NCI-H345 treated with DMSO at 0.1 percent for 48 hours (cell line): ENCODE measurements around the gene CD274.
"Not testable (repeated sequence)": the region's sequence is repeated elsewhere in the genome, so short reads cannot be mapped to it uniquely, and the experiment has no call there.

Experiments
- DNase-seq: peaks from one replicate; lab custom pipeline; 2025; ENCODE audit not compliant: unreplicated experiment; lab: John Stamatoyannopoulos, UW

The CD274 gene

DNA sequence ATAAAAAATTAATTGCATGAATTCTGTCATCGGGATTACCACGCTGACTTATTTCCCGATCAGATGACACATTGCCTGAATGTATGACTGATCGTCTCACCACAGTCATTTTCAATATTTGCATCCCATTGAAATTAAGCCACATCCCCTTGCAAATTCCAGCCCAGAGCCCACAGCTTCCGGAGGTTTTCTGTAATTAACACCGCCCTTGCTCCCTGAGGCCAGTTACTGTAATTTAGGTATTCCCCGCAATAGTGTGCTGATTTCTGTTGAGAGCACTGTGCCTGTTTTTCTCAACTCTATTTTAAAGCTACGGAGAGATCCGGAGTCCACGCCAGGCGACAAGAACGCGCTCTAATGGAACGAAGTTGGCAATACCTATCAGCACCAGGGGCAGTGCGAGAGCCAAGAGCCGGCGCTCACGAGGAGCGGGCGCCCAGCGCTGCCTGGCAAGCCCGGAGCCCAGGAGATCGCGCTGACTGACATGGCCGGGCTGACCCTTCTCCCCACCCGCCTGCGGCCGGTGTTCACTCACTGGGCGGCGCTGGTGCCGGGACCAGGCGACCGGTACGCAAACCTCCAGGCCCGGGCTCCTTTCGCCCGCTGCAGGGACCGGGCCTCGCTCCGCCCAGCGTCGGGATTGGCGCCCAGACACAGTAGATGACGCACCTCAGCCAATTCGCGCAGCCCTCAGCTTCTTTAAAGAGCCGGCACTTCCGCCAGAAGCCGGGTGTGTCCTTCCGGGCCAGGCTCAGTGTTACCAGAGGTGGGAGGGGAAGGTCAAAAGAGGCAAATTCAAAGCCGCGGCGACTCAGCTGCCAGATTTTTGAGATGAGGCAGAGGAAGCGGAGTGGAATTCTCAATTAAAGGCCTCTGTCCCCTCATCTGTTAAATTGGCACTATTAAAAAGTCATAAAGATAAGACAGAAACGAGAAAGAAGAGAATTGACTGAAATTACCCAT lies 12.8 kb upstream of the CD274 start, which contains the start of gene PLGRKT:
PLGRKT (minus strand) TSS at position 672 of the 963 bp plus-strand sequence. CDS start 5,948 bp downstream, outside the sequence.
- DNase-seq: peak; percentile 90

DNA sequence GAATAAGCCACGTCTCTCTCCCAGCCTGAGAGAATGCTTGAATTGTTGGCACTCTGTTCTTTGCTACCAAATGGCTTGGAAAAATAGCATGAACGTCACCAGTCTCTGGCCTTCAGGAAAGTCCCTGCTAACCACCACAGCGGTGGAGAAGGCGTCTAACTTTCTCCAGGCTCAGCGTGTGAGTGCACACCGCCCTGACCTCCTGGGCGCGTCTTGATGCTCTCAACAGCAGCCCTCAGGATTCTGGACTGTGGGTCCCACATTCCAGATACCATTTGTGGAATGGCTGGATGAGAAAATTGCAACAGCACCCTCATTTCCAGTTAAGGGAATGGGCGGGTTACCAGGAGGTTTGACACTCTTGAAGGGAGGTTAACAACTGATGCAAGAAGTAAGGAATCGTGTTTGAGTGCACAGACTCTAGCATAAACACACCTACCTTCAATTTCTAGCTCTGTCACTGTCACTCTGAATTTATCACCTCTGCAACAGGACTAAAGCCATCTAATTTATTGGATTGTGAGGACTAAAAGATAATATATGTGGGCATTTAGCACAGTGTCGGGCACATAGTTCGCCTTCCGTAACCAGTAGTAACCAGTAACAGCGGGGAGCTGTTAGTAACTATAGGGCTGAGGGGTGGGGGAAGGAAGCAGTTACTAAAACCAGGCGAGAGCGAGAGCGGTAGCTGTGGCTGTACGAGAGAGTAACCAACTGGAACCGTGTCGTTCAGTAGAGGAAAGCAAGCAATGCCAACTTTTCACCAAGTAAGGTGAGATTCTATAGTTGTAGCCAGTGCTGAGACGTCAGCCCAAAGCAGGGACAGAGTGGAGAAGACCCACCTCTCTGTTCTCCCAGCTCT lies 11.8 kb upstream of the CD274 start:
- no peak for DNase-seq

DNA sequence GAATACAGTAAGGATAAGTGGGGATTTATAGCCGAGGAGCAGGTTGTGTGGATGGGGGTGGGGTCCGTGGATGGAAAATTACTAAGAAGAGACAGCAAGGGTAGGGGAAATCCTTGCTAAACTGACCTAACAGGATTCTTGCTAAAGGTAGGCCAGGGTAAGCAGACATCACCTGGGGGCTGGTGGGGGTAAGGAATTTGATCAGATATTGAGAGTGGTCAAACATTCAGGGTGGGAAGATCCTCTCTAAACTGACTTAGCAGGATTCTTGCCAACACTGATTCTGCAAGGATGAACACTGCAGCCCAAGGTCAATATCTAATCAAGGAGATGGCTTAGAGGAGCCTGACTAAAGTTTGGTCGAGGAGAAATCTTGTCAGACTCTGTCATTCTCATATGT lies 9.9 kb upstream of the CD274 start:
- no peak for DNase-seq

DNA sequence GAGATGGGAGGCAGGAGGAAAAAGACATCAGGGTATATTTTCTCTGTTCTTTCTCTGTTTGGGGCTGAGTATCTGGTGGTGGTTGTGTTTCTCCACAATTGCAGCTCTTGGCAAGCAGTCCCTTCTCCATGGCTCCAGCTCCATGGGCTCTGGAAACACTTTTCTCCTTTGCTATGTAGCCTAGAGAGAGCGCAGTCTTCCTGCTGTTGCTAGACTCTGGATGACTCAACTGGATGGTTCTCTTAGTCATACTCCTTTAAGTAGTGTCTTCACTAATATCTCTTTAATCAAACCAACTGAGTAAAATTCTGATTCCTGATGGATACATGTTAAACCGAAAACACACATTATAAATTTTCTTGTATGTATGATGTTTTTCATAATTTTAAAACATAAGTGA lies 9.3 kb upstream of the CD274 start:
- no peak for DNase-seq

DNA sequence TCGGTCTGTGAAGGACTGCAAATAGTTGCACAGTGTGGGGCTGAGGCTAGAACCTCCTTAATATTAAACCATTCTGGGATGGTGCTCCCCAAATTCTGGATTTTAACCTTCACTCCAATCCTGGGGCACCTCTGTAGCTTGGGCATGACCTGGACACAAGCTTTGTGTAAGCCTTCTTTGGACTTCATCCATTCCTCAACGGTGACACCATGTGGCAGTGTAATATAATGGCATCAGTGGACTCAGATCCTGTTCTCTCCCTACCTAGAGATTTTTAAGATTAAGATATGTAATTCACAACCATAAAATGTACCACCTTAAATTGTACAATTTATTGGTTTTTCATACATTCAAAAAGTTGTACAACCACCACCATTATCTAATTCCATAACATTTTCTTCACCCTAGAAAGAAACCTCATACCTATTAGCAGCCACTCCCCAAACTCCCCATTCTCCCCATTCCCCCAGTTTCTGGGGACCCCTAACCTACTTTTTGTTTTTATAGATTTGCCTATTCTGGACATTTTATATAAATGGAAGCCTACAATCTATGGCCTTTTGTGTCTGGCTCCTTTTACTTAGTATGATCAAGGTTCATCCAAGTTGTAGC lies 7.8 kb upstream of the CD274 start:
- peak; percentile 10 for DNase-seq

DNA sequence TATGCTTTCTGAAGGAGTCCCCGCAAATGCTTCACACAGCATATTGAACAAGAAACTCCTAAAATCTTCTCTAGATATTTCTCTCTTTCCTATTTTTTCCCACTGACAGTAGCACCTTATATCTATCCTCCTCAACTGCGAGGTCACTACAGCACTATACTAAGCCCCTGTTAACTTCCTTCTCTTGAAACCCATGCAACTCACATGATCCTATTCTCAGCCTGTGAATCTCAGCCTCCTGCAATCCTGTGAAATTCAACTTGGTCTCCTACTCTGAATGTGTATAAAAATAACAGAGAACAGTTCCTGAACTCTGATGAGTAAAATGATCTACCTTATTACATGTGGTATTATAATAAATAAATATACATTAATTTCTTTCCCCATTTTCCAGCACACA lies 6.5 kb upstream of the CD274 start:
- no peak for DNase-seq

DNA sequence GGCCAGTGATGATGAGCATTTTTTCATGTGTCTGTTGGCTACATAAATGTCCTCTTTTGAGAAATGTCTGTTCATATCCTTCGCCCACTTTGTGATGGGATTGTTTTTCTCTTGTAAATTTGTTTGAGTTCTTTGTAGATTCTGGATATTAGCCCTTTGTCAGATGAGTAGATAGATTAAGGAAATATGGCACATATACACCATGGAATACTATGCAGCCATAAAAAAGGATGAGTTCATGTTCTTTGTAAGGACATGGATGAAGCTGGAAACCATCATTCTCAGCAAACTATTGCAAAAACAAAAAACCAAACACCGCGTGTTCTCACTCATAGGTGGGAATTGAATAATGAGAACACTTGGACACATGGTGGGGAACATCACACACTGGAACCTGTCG lies 5.2 kb upstream of the CD274 start:
- DNase-seq: not testable (repeated sequence)

DNA sequence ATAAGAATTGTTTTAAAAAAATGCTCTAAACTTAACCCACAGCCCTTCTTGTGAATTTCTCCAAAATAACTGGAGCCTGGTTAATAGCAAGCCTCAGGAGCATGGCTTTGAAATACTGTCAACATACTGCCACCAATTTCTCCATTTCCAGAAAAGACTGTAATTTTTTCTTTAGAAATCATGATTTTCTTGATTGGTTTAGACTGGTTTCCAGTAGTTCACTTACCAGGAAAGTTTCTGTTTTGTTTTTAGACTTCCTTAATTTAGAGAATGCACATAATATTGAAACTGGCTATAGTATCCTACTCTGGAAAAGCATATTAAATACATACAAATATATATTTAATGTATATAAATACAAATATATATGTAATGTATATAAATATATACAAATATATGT lies 4.5 kb upstream of the CD274 start:
- DNase-seq: no peak

DNA sequence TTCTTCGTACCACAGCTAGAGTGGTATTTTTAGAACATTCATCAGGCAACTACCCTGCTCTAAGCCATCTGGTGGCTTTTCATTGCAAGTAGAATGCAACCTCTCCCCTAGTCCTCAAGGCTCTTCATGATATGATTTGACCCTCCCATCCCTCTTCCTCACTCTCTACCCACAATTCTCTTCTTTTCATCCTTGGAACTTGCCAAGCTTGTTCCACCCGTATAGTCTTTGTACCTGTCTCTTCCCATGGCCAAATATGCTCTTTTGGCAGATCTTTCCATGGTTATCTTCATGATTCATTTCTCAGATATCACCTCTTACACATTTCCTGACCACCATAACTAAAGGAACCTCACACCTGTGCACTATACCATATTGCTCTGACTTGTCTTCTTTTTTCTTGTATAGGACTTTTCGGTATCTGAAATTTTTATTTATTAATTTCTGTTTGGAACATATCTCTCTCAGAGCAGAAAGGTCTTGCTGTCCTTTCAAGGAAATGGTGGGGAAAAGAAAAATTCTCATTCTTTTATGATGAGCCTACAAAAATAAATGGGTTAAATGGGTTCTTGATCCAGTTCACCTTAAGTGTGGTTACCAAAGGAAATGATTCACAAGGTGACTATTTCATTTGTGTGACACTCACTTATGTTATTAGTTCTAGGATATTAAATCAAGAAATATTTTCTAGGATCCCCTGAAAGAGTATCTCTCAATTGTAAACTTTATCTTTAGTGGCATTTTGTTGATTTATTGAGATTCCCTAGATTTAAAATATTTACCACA lies 3.7 kb upstream of the CD274 start:
- no peak for DNase-seq

DNA sequence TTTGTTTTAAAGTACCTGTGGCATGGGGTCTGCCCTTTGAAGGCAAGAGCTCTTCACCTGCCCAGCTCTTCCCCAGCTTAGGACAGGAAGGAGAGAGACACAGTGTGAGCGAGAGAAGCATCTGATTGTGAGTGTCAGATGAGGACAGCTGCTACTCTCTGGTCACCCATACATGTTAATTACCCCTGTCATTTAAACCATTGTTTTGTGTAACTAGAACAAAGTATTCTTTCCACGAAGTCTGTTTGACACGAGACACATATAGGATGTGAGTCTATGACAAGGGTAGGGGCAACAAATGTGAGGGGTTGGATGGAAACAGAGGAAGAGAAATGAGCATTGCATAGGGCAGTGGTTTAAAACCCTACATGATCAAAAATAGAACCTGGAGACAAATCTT lies 3.0 kb upstream of the CD274 start:
- DNase-seq: no peak

DNA sequence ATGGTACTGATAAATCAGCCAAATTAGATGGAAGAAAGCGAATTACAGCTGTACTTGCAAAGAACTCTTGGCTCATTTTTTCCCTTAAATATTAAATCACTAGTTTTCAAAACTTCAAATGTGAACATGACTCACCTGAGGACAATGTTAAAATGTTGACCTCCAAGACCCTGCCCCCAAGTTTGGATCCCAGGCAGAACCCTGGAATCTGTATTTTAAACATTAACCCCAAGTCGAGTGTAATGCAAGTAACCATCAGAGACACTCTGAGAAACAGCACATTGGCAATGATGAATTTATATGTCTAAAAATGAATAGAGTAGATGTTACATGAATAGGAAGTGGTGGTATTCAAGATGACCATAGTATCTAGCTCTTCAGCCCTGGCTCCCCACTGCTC lies 2.3 kb upstream of the CD274 start:
- DNase-seq: no peak

DNA sequence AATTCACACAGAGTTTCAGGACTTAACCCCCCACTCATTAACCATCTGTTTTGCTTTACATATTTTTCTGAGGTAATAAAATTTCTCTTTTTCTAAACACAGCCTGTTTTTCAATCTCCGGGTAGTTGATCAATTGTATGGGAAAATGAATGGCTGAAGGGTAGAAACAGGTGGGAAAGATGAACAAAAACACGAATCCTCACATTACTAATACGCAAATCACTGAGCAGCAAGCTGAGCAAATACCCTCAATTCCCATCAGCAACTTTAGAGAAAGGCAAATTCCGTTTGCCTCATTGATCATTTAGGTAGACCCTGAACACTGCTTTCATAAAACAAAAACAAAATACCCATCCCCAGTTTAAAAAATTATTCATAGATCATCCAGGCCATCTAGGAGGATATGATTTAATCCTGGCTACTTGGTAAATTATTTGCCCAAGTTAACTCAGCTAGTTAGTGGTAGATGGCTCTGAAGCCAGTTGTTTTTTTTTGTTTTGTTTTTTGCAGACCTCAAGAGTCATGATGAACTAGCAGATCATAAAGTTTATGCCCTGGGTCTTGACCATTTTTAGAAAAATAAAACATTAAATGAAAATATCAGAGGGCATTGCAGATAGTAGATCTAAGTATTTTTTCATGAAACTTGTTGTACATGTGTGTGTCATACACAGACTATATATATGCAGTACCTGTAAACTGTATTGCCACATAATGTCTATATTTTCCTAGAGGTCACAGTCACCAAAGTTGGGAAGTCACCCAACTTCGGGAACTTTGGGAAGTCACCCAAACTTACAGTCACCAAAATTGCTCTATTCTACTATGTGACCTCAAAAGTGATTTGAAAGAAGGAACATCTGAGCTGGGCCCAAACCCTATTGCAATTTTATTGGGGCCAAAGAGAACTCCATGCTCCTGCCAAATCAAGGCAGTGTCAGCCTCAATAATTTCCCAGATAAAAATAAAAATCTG lies 1.6 kb upstream of the CD274 start:
- DNase-seq: no peak

DNA sequence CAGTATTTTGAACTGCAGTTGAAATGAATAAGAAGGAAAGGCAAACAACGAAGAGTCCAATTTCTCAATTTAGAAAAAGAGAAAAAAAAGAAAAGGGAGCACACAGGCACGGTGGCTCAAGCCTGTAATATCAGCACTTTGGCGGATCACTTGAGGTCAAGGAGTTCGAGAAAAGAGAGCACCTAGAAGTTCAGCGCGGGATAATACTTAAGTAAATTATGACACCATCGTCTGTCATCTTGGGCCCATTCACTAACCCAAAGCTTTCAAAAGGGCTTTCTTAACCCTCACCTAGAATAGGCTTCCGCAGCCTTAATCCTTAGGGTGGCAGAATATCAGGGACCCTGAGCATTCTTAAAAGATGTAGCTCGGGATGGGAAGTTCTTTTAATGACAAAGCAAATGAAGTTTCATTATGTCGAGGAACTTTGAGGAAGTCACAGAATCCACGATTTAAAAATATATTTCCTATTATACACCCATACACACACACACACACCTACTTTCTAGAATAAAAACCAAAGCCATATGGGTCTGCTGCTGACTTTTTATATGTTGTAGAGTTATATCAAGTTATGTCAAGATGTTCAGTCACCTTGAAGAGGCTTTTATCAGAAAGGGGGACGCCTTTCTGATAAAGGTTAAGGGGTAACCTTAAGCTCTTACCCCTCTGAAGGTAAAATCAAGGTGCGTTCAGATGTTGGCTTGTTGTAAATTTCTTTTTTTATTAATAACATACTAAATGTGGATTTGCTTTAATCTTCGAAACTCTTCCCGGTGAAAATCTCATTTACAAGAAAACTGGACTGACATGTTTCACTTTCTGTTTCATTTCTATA lies 602 bp upstream of the CD274 start:
- DNase-seq: no peak

DNA sequence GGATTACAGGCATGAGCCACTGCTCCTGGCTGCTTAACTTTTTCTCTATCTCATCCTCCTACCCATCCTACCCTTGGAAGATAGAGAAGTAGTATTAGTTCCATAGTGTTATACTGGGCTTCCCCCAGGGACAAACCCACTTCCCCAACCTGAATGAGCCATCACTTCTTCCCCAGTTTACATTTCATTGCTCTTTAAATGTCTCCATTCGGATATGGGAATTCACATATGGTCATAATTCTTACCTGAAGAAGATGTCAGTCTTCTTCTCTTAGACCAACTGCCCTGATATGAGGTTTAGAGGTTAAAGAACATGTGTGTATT lies 1.9 kb downstream of the CD274 start:
- DNase-seq: no peak

DNA sequence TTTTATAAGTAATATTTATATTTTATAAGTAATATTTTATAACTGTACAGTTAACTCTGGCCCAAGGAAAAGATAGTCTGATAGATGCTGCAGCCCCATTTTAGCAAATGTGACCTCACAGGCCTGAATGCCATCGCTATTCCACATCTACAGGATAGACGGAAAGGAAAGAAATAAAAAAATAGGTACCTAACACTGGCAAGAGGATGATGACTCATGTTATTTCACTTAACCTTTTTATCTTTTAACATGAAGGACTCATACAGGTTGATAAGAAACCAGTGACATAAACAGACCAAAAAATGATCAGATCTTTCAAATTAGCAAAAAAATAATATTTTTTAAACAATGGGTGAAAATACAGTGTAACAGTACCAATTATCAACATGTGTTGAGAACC lies 2.7 kb downstream of the CD274 start:
- no peak for DNase-seq

DNA sequence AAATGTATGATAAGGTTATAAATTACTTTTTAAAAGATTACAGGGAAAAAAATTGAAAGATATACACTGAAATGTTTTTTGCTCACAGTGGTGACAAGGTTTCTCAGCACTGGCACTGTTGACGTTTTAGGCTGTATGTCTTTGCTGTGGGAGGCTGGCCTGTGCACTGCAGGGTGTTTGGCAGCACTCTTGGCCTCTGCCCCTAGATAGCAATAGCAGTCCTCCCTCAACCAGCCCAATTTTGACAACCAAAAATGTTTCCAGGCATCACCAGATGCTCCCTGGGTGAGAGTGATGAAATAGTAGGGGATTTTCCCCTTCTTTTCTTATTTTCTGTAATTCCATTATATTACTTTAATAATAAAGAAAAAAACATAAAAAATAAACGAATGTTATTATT lies 3.3 kb downstream of the CD274 start:
- no peak for DNase-seq

DNA sequence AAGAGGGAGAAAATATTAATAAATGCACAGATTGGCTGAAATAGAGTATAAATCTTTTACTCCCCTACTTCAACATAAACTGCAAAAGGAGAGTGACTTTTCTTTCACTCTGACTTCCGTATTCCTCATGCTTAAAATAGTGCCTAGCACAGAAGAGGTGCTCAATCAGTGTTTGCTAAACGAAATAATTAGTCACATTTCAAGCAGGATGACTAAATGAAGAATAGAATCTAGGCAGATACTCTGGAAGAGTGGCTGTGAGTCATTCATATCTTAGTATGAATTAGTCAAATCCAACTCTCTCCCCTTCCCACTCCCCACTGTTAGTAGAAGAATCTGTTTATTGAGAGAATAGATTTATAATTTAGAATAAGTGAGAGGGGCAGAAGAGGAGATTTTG lies 4.8 kb downstream of the CD274 start:
- DNase-seq: no peak

DNA sequence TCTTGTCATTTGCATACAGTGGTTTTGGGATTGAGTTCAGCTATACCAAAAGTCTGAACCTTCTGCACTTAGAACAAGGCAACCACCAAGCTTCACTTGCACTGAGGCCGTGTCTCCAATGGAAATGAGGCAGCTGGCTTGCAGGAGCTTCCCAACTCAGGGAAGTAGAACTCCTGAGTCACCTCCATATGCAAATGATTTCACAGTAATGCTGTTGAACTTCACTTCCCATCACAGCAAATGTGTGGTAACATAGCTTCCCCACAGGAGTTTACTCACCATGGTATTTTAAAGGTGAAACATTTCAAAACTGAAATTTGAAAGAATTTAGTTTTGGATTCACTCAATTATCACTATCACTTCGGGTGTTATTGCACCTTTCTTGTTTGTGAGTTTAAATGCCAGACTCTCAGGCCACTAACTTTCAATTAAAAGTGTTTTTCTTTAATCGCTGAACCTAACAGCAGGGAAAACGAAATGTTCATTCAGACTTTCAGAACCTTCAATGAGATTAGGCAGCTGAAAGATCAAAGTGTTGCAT lies 9.0 kb downstream of the CD274 start:
- DNase-seq: no peak

DNA sequence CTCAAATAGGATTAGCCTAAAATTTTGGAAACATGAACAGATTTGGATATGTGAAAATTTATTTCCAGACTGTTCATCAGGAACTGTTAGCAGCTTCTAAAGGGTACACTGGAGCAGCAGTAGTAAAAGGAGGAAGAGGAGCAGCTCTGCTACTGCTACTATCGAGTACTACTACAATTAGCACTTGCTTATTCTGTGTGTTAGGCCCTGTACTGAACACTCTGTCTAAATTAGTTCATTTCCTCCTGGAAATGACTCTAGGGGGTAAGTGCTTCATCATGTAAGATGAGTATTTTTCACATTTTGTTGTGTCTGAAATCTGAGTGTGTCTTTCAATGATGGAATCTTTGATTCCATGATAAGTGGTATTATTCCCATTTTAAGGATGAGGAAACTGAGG lies 9.8 kb downstream of the CD274 start:
- no peak for DNase-seq
